Thoracic aorta (tissue), 2 donors: ENCODE measurements around the gene GNGT2. TPM values are rescaled to one million over a fixed set of nuclear protein-coding genes. Genes with fewer than 3 reads are reported as not detected.

ENCODE experiments used
- ATAC-seq: fragments of 150-250 bp; one replicate; pipeline ENCODE4 v1.8.0; 2017; ENCODE audit warnings: low read depth; ENCODE audit not compliant: insufficient number of reproducible peaks, low FRiP score
- DNase-seq: peaks from one replicate; pipeline ENCODE4 v3.0.0-alpha.2; 2020; ENCODE audit warnings: low spot score
- H3K27ac ChIP-seq, 2 donors: fragments of 200-600 bp; sonication (generic); 1 replicate in 1 of 2; 2 replicates in 1 of 2; pipeline ENCODE4 v1.5.1; 2016; ENCODE audit warnings: mild to moderate bottlenecking in 2 of 2, moderate library complexity in 2 of 2
- H3K27me3 ChIP-seq: fragments of 200-600 bp; sonication (generic); replicated peaks from 2 replicates; pipeline ENCODE4 v1.6.0; 2016; ENCODE audit warnings: mild to moderate bottlenecking; ENCODE audit not compliant: insufficient read depth
- H3K36me3 ChIP-seq: fragments of 200-600 bp; sonication (generic); one replicate; pipeline ENCODE4 v1.5.1; 2016
- H3K4me1 ChIP-seq, 2 donors: fragments of 200-600 bp; sonication (generic); 1 replicate in 1 of 2; 2 replicates in 1 of 2; pipeline versions ENCODE4 v1.5.1 to v1.6.0; 2016; ENCODE audit warnings: low read depth in 2 of 2, mild to moderate bottlenecking in 1 of 2; ENCODE audit not compliant: control insufficient read depth in 1 of 2
- H3K4me3 ChIP-seq: fragments of 200-600 bp; sonication (generic); 2 replicates; pipeline ENCODE4 v1.5.1; 2016; ENCODE audit warnings: mild to moderate bottlenecking
- H3K9me3 ChIP-seq: fragments of 200-600 bp; sonication (generic); 2 replicates; pipeline ENCODE4 v1.5.1; 2016
- CTCF ChIP-seq: fragments of 200-600 bp; sonication (generic); IDR thresholded peaks from one replicate; pipeline ENCODE4 v1.5.1; 2019; ENCODE audit warnings: antibody characterized with exemption
- total RNA-seq, 2 donors: library from RNA; depleted of rRNA; stranded (reverse); fragments of >200 nt; gene quantifications; one replicate each; pipeline versions ENCODE4 v1.1.0 to v1.2.3, GENCODE V29; 2016

The GNGT2 gene
- total RNA-seq, 2 donors from 2014 or later: 3.1 TPM; not detected in 1

GRCh38 chr17:49218941-49219913 lies 8.9 kb upstream of the GNGT2 start:
- Histone ChIP-seq H3K4me3 (peak overlapping the region; percentile 19), H3K4me1 (peaks cover 3 to 11% of the 10 kb centered on the region in 2 donors), H3K27me3 (no peaks in the 10 kb centered on the region), H3K36me3 (no peaks in the 10 kb centered on the region), H3K27ac (no peak overlapping the region), H3K9me3 (no peaks in the 10 kb centered on the region)
- TF ChIP-seq CTCF: no peak
- DNase-seq (no peak), ATAC-seq (no peak)

GRCh38 chr17:49217651-49218413 lies 7.5 kb upstream of the GNGT2 start:
- no peak for ATAC-seq
- Histone ChIP-seq H3K9me3 (no peaks in the 10 kb centered on the region), H3K4me3 (no peak overlapping the region), H3K27ac (no peak overlapping the region), H3K27me3 (no peaks in the 10 kb centered on the region), H3K4me1 (peaks cover 0 to 2% of the 10 kb centered on the region in 2 donors), H3K36me3 (no peaks in the 10 kb centered on the region)
- no peak for DNase-seq
- TF ChIP-seq CTCF: no peak

GRCh38 chr17:49216953-49217650 lies 6.7 kb upstream of the GNGT2 start:
- no peak for ATAC-seq
- H3K36me3 ChIP-seq: no peaks in the 10 kb centered on the region
- peaks cover 0 to 2% of the 10 kb centered on the region in 2 donors for H3K4me1 ChIP-seq
- DNase-seq: no peak
- no peak for TF ChIP-seq CTCF
- H3K27me3 ChIP-seq: no peaks in the 10 kb centered on the region
- no peaks in the 10 kb centered on the region for H3K9me3 ChIP-seq
- no peak overlapping the region for H3K4me3 ChIP-seq
- H3K27ac ChIP-seq: no peak overlapping the region

- Histone ChIP-seq H3K4me3 (no peak overlapping the region), H3K27ac (no peak overlapping the region), H3K36me3 (no peaks in the 10 kb centered on the region), H3K9me3 (no peaks in the 10 kb centered on the region), H3K4me1 (peaks cover 0 to 2% of the 10 kb centered on the region in 2 donors), H3K27me3 (no peaks in the 10 kb centered on the region)
- TF ChIP-seq CTCF: no peak
- DNase-seq (no peak), ATAC-seq (no peak)
These were observed 6.1 kb upstream of the GNGT2 start for GRCh38 chr17:49216482-49216881.
